Measurements from ENCODE around the gene GPS1. TPM values are rescaled to one million over a fixed set of nuclear protein-coding genes. Genes with fewer than 3 reads are reported as not detected.

GPS1 gene
- total and polyA plus RNA-seq, 2 of the 4 experiments (the other 2 are of a cell fraction) = 157 to 181 TPM

GRCh38 chr17:82023447-82024241 is 28.1 kb upstream of the GPS1 start:
- H3K9me1 ChIP-seq (ENCODE audit: insufficient read depth, low read length) = no peaks in the 10 kb centered on the region

More at GRCh38 chr17:82023447-82024241, 28.1 kb upstream of the GPS1 start:
- Histone ChIP-seq H4K20me1 (ENCODE audit: insufficient read depth, low read length) (peaks cover 24% of the 10 kb centered on the region), H3K27me3 (ENCODE audit: control insufficient read depth, insufficient read depth, low read length) (no peaks in the 10 kb centered on the region), H2BK15ac (ENCODE audit: low read depth, low read length) (no peak overlapping the region), H2AK9ac (replicated peaks; ENCODE audit: low read depth, low read length, poor library complexity) (peak overlapping the region; percentile 90), H3K56ac (ENCODE audit: extremely low read depth, insufficient read depth, low read length) (peak overlapping the region; percentile 59; the same call in 1 of the 2 replicates), H3K79me1 (ENCODE audit: low read depth in 1 of 2, low read length in 2 of 2) (peaks cover 12 to 46% of the 10 kb centered on the region in 2 experiments), H2BK5ac (ENCODE audit: low read depth, low read length, poor library complexity, severe bottlenecking) (no peak overlapping the region), H3K9me3 (ENCODE audit: control insufficient read depth, insufficient read depth, low read length) (no peaks in the 10 kb centered on the region), H3K18ac (ENCODE audit: low read depth, low read length) (no peak overlapping the region), H4K8ac (ENCODE audit: low read depth in 2 of 2, low read length in 2 of 2) (peak overlapping the region; percentile 57 to 78; a peak in 2 of 4 replicates), H2BK20ac (ENCODE audit: low read depth, low read length) (no peak overlapping the region), H3K36me3 (ENCODE audit: control insufficient read depth, insufficient read depth, low read length) (peaks cover 4% of the 10 kb centered on the region), H2BK120ac (ENCODE audit: low read depth, low read length) (no peak overlapping the region), H3K4me1 (ENCODE audit: control insufficient read depth, insufficient read depth, low read length) (peaks cover 13% of the 10 kb centered on the region), H4K5ac (ENCODE audit: low read depth, low read length) (no peak overlapping the region), H2AFZ (replicated peaks; ENCODE audit: low read length, poor library complexity) (peak overlapping the region; percentile 91), H4K91ac (ENCODE audit: insufficient read depth, low read depth, low read length) (no peak overlapping the region), H3K23ac (ENCODE audit: low read depth, low read length) (0 out of 2 replicates have a peak overlapping the region, but pooled peaks have one; percentile 70), H3K4ac (ENCODE audit: low read depth, low read length) (peak overlapping the region; percentile 64), H2AK5ac (ENCODE audit: low read depth, low read length) (peak overlapping the region; percentile 60; the same call in 1 of the 2 replicates), H3K27ac (ENCODE audit: insufficient read depth, low read length) (peak overlapping the region; percentile 47; the same call in 1 of the 2 replicates), H3K4me2 (ENCODE audit: low read depth, low read length) (peak overlapping the region; percentile 99), H3K14ac (replicated peaks; ENCODE audit: low read depth, low read length) (no peak overlapping the region), H3K9ac (ENCODE audit: low read depth, low read length) (peak overlapping the region; percentile 81), H3K4me3 (ENCODE audit: insufficient read depth, low read depth, low read length) (peak overlapping the region; percentile 75)
- dilution Hi-C loops (cut with HindIII; ENCODE audit: low sequenced_read_pairs, unreplicated experiment) (no loop called here), in situ Hi-C loops (cut with MboI; ENCODE audit: low sequenced_read_pairs) (no loop called here), intact Hi-C loops (cut with micrococcal nuclease) (loop anchor here (2.0 kb wide), 1 partner anchor 151 kb away; no protein-coding TSS in a partner anchor)
- WGBS, 2 experiments (ENCODE audit: extremely low coverage in 2 of 2, insufficient read length in 1 of 2) = 11% methylated on average over 32 of the region's 55 CpGs; no CpG with 5 or more reads in 1 of the 2 experiments
- BruUV-seq (replicated peaks) = no TSS peak
- TF ChIP-seq ELK1 (IDR thresholded peaks at IDR 0.05; ENCODE audit: borderline replicate concordance, low read depth, low read length) = no peak
- TF ChIP-seq SMC3 (IDR thresholded peaks at IDR 0.05; ENCODE audit: low read depth, low read length) = no peak
- no peak for TF ChIP-seq MXI1 (IDR thresholded peaks at IDR 0.05; ENCODE audit: borderline replicate concordance, low read depth, low read length)
- no peak for TF ChIP-seq MAFK (IDR thresholded peaks at IDR 0.05; ENCODE audit: low read depth, low read length)
- TF ChIP-seq RCOR1 (IDR thresholded peaks at IDR 0.05; ENCODE audit: insufficient replicate concordance, low read length) = no peak
- no peak for TF ChIP-seq NFE2L2 (IDR thresholded peaks at IDR 0.05; ENCODE audit: low read depth, low read length)
- TF ChIP-seq POLR2A (IDR thresholded peaks at IDR 0.05; ENCODE audit: low read depth, low read length) = no peak
- no peak for TF ChIP-seq CTCF (conservative IDR thresholded peaks at IDR 0.05; ENCODE audit: low read depth, low read length)
- TF ChIP-seq RAD21 (IDR thresholded peaks at IDR 0.05; ENCODE audit: low read length) = no peak
- TF ChIP-seq RFX5 (IDR thresholded peaks at IDR 0.05; ENCODE audit: low read depth, low read length) = no peak
- TF ChIP-seq BHLHE40 (IDR thresholded peaks at IDR 0.05; ENCODE audit: low read depth, low read length) = no peak
- no peak for TF ChIP-seq MAZ (IDR thresholded peaks at IDR 0.05; ENCODE audit: borderline replicate concordance, low read depth, low read length)
- no peak for TF ChIP-seq USF2 (IDR thresholded peaks at IDR 0.05; ENCODE audit: low read depth, low read length)
- no peak for TF ChIP-seq FOS (IDR thresholded peaks at IDR 0.05; ENCODE audit: low read depth, low read length)
- DNase-seq = peak; percentile 8
- CTCF ChIA-PET = interaction anchor here (1.0 to 1.3 kb wide), 2 partner anchors 14 to 64 kb away, joined by 3 to 11 read pairs; partner anchors contain the start of gene DCXR
- POLR2A ChIA-PET (ENCODE audit: unreplicated experiment) = no interaction called here
- peak; percentile 6 for ATAC-seq (ENCODE audit: low read depth)

All from IMR-90 (cell line).